ENCODE measurements around the gene TACC2.
"Not testable (repeated sequence)": the region's sequence is repeated elsewhere in the genome, so short reads cannot be mapped to it uniquely, and the experiment has no call there.

TACC2 gene

DNA sequence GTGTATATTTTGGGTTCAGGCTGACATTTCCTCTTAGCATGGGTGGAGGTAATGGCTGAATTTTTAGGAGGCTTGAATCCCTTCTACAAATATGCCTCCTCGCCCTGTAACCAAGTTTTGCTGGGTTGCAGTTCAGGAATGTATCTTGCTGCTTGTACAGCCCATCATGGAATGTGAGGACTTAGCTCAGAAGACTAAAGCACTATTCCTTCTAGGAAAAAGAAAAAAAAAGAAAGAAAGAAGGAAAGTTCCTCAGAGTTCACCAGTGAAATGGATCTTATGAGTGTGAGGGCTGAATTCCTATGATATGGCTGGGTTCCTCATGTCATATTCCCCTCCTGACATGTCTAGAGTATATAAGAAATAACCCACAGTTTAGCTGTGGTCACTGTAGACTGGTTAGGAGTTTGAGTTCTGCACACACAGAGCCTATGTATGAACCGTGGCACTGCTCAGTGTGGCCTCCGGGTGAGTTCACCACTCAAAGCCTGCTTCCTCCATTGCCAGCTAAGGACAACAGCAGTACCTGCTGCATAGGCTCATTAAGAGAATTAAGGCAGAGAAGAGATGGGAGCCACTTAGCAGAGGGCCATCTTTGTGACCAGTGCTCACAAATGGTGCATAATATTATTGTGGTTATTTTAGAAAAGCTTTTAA is 114.0 kb downstream of the TACC2 start:
- H3K4me3 ChIP-seq (ENCODE audit: low read depth, low read length): no peak overlapping the region
- TF ChIP-seq, protein P1, sequence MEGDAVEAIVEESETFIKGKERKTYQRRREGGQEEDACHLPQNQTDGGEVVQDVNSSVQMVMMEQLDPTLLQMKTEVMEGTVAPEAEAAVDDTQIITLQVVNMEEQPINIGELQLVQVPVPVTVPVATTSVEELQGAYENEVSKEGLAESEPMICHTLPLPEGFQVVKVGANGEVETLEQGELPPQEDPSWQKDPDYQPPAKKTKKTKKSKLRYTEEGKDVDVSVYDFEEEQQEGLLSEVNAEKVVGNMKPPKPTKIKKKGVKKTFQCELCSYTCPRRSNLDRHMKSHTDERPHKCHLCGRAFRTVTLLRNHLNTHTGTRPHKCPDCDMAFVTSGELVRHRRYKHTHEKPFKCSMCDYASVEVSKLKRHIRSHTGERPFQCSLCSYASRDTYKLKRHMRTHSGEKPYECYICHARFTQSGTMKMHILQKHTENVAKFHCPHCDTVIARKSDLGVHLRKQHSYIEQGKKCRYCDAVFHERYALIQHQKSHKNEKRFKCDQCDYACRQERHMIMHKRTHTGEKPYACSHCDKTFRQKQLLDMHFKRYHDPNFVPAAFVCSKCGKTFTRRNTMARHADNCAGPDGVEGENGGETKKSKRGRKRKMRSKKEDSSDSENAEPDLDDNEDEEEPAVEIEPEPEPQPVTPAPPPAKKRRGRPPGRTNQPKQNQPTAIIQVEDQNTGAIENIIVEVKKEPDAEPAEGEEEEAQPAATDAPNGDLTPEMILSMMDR (IDR thresholded peaks at IDR 0.05; ENCODE audit: low read depth, low read length): no peak

DNA sequence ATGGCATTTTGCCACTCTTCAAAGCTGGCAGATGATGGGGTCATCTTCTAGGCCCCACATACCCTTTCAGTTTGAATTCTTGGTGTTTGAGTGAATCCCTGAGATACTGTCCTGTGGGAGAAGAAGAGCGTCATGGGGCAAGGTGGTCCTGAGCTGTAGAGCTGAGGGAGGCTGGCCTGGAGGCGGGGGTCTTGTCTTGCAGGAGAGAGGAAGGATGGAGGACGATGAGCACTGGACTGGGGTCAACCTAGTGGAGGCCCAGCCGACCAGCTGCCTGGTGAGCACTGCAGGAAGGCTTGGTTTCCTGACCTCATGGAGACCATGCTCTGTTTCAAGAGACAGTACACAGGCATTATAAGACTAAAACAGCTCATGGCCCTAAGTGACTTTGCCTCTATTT is 114.6 kb downstream of the TACC2 start:
- H3K4me3 ChIP-seq (ENCODE audit: low read depth, low read length): no peak overlapping the region
- TF ChIP-seq, protein P1 (IDR thresholded peaks at IDR 0.05; ENCODE audit: low read depth, low read length): no peak

DNA sequence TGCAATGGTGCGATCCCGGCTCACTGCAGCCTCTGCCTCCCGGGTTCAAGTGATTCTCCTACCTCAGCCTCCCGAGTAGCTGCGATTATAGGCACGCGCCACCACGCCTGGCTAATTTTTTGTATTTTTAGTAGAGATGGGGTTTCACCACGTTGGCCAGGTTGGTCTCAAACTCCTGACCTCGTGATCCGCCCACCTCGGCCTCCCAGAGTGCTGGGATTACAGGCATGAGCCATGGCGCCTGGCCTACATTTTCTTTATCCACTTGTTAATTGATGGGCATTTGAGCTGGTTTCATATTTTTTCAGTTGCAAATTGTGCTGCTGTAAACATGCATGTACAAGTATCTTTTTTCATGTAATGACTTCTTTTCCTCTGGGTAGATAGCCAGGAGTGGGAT is 119.8 kb downstream of the TACC2 start:
- H3K4me3 ChIP-seq (ENCODE audit: low read depth, low read length): not testable (repeated sequence)

DNA sequence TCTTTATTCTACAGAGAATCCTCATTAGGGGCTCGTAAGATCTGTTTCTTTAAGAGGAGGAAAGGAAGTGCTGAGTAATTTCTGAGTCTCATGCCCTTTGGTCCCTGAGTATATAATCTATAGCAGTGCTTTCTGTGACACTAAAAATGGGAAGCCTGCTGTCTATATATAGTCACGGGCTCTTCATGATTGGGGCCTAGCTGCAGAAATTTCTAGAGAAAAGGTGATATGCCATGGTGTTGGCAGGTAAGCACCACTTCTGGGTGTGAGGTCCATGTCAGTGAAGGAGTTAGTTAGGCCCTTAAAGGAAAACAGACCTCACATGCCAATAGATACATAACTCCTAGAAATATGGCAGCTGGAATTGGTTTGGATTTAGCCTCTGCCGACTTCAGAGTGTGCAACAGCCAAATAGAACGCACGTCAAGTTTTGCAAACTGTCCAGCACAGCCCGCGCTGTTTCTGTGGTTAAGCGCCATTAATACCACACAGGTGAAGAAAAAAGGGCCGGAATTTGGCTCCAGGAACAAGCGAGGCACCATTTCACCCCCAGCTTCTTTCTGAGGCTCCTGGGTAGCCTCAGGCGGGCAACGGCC is 123.2 kb downstream of the TACC2 start:
- peak overlapping the region; percentile 54 for H3K4me3 ChIP-seq (ENCODE audit: low read depth, low read length)
- TF ChIP-seq, protein P1 (IDR thresholded peaks at IDR 0.05; ENCODE audit: low read depth, low read length): no peak

DNA sequence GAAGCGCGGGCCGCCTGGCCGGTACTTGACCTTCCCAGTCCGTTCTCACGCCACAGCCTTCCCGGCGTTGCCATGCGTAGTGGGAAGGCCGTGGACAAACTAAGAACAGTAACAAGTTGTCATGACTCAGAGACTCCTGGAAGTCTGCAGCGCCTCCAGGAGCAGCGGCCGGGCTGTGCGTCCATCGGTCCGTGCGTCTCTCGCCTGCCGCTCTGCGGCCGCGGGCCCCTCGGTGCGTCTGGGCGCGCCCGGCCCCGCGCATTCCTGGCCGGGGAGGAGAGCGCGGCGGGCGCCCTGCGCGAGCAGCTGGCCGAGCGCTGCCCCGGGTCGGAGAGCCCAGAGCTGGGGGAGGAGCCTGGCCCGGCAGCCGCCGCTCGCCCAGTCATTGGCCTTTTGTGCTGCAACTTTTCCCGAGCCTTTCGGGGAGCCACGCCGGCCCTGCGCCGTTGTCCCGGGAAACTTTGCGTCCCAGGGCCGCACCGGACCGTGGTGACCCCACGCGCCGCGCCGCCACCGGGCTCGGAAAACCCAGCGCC is 123.7 kb downstream of the TACC2 start:
- H3K4me3 ChIP-seq (ENCODE audit: low read depth, low read length): peak overlapping the region; percentile 81
- TF ChIP-seq, protein P1 (IDR thresholded peaks at IDR 0.05; ENCODE audit: low read depth, low read length): no peak; the same call in 1 of the 2 replicates

DNA sequence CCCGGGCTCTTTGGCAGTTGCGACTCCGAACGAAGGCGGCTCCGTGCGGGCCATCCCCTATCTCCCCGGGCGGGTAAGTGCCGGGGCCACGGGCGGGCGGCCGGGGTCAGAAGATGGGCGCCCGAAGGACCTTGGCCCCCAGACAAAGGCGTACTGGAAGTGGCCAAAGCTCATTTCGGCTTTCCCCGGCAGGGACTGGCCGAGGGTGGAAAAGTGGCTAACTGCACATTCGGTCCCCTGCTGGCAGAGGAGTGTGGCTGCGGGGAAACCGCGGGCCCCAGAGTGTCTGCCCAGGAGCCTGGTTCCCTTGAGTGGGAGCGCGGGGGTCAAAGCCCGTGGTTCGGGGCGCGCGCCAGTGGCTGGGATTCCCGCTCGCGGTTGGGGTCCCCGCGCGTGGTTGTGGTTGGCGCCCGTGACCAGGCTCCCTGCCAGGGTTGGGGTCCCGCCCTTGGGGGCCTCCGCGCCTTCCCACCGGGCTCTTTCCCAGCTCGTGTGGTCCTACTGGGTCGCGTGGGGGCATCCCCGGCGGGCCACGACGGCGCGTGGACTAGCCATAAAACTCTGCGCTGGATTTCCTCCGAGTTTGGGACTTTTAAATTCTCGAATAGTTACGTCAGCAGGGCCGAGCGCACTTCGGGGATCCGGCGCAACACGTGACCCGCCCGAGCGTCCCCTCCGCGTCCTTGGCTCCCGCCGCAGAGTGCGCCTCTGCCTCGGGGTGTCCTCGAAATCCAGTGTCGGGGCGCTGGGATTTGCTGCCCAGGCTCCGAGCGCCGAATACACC is 124.4 kb downstream of the TACC2 start:
- TF ChIP-seq, protein P1 (IDR thresholded peaks at IDR 0.05; ENCODE audit: low read depth, low read length): peak; percentile 64
- H3K4me3 ChIP-seq (ENCODE audit: low read depth, low read length): peak overlapping the region; percentile 81

DNA sequence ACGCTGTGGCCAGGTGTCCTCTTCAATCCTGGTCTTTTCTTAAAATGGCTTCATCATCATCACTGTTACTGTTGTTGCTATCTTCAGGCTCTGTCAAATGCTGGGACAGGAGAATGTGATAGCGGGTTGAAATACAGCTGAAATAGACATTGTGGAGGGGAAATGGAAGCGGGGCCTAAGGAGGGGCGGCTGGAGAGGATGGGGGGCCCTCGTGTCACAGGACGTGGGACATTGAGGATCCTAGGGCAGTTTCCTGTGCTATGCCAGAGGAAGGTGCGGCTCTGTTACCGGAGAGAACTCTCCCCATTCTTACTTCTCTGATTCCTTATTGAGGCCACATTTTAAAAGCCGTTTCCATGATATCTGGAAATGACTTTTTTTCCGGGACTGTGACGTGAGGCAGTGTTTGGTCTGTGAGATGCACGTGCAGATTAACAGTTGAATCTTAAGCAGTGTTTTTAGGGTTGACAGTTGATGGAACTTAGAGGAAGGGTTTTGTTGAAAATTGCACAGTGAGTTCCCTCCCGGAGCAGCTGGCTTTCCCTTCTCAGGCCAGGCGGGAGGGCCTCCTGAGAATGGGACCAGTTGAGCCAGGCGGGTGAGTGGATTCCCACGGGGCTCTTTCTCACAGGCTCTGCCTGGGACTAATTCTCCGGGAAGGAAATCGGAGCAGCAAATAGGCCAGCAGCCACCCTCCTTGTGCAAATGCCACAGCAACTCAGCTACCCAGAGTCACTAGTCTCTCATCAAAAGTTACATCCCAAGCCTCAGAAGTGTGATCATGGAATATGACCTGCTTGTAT is 125.2 kb downstream of the TACC2 start:
- peak overlapping the region; percentile 81 for H3K4me3 ChIP-seq (ENCODE audit: low read depth, low read length)
- TF ChIP-seq, protein P1 (IDR thresholded peaks at IDR 0.05; ENCODE audit: low read depth, low read length): no peak
